ENCODE measurements around the gene RPS10.

Gene RPS10

DNA sequence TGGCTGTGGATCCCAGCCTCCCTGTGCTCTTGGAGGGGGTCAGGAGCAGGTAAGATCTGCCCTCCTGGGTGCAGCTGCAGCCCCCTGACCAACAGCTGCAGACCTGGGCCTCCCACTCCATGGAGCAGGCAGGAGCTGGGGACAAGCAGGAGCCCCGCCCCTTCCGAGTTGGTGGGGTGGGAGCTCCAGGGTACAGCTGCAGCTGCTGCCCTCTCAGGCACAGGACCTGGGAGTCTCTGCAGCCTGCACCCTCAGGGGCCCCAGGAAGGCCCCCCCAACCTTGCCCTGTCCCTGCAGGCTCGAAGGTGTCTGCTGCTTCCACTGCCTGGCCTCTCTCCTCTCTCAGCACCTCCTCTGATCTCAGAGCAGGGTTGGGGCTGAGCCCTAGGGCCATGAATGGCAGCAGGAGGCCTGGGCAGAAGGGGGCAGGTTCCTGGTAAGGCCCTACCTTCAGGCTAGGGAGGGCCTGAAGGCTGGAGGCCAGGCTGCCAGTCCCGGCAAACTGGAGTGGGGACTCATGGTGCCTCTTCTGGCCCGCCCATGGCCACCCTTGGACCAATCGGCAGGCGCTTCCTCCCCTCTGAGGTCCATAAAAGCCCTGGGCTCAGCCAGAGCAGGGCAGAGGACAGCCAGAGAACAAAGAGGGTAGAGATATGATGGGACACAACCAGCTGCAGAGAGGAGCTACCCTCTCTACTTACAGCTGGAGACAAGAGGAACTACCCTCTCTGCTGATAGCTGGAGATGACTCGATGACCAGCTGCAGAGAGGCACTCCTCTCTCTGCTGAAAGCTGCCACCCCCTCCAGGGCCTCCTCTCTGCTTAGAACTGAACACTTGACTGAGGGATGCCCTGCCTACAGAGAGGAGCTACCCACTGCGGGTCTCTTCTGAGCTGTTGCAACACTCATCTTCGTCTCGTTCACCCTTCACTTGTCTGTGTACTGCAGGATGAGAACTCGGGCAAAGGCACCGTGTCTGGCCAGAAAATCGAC lies 32.2 kb upstream of the RPS10 start:
- H3K9me3 ChIP-seq (ENCODE audit: low read depth, low read length), result no peaks in the 10 kb centered on the region
- DNase-seq (ENCODE audit: low read depth, low spot score), result no peak
- no peak overlapping the region for H3K4me3 ChIP-seq
- no peak overlapping the region for H3K27ac ChIP-seq
- H3K36me3 ChIP-seq (ENCODE audit: insufficient read depth, low read length), result no peaks in the 10 kb centered on the region
- TF ChIP-seq EZH2 (IDR thresholded peaks at IDR 0.05), result no peak
- no peak for TF ChIP-seq FOXP2 (optimal IDR thresholded peaks at IDR 0.05; ENCODE audit: control extremely low read depth, extremely low read length, insufficient read depth)
- no peak for TF ChIP-seq POLR2AphosphoS5 (IDR thresholded peaks at IDR 0.05; ENCODE audit: borderline replicate concordance, low read depth, low read length)
- H3K9ac ChIP-seq (ENCODE audit: insufficient read length), result no peak overlapping the region

DNA sequence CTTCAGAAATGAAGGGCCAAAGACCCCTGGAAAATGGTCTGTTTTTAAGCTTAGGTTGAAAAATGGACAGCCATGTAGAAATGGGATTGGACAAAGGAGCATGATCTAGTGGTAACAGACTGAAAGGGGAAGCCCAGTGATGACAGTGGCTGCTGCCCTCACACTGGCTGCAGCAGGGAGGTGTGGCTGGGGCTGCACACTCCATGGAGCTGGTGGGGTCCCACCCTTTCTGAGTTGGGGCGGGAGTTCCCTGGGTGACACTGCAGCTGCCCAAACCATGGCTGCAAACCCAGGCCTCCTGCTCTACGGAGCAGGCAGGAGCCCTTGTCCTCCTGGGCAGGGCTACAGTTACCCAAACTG lies 31.5 kb upstream of the RPS10 start:
- H3K9me3 ChIP-seq (ENCODE audit: low read depth, low read length), result no peaks in the 10 kb centered on the region
- DNase-seq (ENCODE audit: low read depth, low spot score), result no peak
- no peak overlapping the region for H3K27ac ChIP-seq
- no peak overlapping the region for H3K9ac ChIP-seq (ENCODE audit: insufficient read length)
- H3K36me3 ChIP-seq (ENCODE audit: insufficient read depth, low read length), result no peaks in the 10 kb centered on the region
- TF ChIP-seq POLR2AphosphoS5 (IDR thresholded peaks at IDR 0.05; ENCODE audit: borderline replicate concordance, low read depth, low read length), result no peak
- no peak for TF ChIP-seq FOXP2 (optimal IDR thresholded peaks at IDR 0.05; ENCODE audit: control extremely low read depth, extremely low read length, insufficient read depth)
- TF ChIP-seq EZH2 (IDR thresholded peaks at IDR 0.05), result no peak
- no peak overlapping the region for H3K4me3 ChIP-seq

DNA sequence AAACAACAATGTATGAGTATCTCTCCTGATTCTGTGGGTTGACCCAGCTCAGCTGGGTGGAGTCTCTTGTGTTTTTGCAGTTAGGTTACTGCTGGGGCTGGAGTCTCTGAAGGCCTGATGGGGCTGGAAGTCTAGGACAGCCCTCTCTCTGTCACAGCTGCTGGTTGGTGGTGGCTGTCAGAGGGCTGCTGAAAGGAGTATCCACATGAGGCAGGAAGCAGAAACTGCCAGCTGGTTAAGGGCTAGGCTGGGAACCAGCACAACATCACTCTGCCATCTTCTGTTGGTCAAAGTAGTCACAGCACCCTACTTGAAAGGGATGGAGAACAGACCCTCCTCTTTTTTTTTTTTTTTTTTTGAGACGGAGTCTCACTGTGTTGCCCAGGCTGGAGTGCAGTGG lies 30.0 kb upstream of the RPS10 start:
- TF ChIP-seq POLR2AphosphoS5 (IDR thresholded peaks at IDR 0.05; ENCODE audit: borderline replicate concordance, low read depth, low read length) (no peak), EZH2 (IDR thresholded peaks at IDR 0.05) (no peak), FOXP2 (optimal IDR thresholded peaks at IDR 0.05; ENCODE audit: control extremely low read depth, extremely low read length, insufficient read depth) (no peak)
- H3K4me3 ChIP-seq, result no peak overlapping the region
- H3K9ac ChIP-seq (ENCODE audit: insufficient read length), result no peak overlapping the region
- no peaks in the 10 kb centered on the region for H3K36me3 ChIP-seq (ENCODE audit: insufficient read depth, low read length)
- no peaks in the 10 kb centered on the region for H3K9me3 ChIP-seq (ENCODE audit: low read depth, low read length)
- H3K27ac ChIP-seq, result no peak overlapping the region
- no peak for DNase-seq (ENCODE audit: low read depth, low spot score)

DNA sequence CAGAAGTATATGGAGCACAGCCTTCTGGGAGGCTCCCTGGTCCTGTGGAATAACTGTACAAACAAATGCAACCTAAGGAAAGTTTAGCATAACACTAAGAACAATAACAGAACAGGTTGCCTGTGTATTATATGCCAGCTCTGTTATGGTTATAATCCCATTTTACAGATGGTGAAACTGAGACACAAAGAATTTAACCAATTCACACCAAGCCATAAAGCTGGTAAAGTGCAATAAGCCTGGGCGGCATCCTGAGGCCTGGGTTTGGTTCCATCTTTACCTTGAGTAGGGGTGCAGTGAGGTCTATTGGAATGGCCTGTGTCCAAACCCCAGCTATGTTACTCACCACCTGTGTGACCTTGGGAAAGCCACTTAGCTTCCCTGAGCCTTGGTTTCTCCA lies 25.3 kb upstream of the RPS10 start:
- Histone ChIP-seq H3K27ac (no peak overlapping the region), H3K9ac (ENCODE audit: insufficient read length) (no peak overlapping the region), H3K36me3 (ENCODE audit: insufficient read depth, low read length) (no peaks in the 10 kb centered on the region), H3K9me3 (ENCODE audit: low read depth, low read length) (no peaks in the 10 kb centered on the region), H3K4me3 (no peak overlapping the region)
- TF ChIP-seq EZH2 (IDR thresholded peaks at IDR 0.05), result no peak
- no peak for TF ChIP-seq POLR2AphosphoS5 (IDR thresholded peaks at IDR 0.05; ENCODE audit: borderline replicate concordance, low read depth, low read length)
- TF ChIP-seq FOXP2 (optimal IDR thresholded peaks at IDR 0.05; ENCODE audit: control extremely low read depth, extremely low read length, insufficient read depth), result no peak
- DNase-seq (ENCODE audit: low read depth, low spot score), result no peak

DNA sequence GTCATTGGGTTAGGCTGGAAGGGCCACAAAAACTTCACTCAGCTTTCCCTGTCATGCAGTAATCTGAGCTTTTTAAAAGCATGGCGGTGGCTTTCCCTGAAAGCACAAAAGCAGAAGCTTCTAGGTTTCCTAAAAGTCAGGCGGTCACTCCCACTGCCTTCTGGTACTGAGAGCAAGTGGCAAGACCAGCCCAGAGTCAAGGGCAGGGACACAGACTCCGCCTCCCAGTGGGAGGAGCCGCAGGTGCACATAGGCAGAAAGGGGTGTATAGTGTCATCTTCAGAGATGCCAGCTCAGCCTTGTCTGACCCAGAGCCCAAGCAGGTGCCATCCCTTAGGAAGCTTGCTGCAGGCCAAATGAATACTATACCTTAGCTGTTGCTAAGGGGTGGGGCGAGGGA lies 22.0 kb upstream of the RPS10 start:
- Histone ChIP-seq H3K27ac (no peak overlapping the region), H3K36me3 (ENCODE audit: insufficient read depth, low read length) (no peaks in the 10 kb centered on the region), H3K9me3 (ENCODE audit: low read depth, low read length) (no peaks in the 10 kb centered on the region), H3K4me3 (no peak overlapping the region), H3K9ac (ENCODE audit: insufficient read length) (no peak overlapping the region)
- DNase-seq (ENCODE audit: low read depth, low spot score), result no peak
- no peak for TF ChIP-seq FOXP2 (optimal IDR thresholded peaks at IDR 0.05; ENCODE audit: control extremely low read depth, extremely low read length, insufficient read depth)
- TF ChIP-seq POLR2AphosphoS5 (IDR thresholded peaks at IDR 0.05; ENCODE audit: borderline replicate concordance, low read depth, low read length), result no peak
- TF ChIP-seq EZH2 (IDR thresholded peaks at IDR 0.05), result no peak

DNA sequence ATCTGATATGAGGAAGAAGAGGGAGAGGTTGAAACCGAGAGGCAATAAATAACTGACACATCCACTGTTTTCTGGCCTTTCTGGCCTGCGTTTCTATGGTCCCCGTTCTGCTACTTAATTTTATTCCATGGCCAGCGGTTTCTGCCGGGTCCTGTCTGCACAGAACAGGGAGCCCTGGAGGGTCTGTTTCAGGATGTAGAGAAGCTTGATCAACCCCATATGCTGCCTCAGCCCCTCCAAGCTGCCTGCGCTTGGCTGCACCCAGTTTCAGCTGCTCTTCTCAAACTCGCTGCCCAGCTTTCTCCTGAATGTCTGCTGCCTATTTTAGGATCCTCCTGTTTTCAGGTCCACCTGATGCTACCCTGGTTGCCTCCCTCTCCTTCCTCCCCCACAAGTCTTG lies 21.5 kb upstream of the RPS10 start:
- Histone ChIP-seq H3K27ac (no peak overlapping the region), H3K9me3 (ENCODE audit: low read depth, low read length) (no peaks in the 10 kb centered on the region), H3K36me3 (ENCODE audit: insufficient read depth, low read length) (no peaks in the 10 kb centered on the region), H3K9ac (ENCODE audit: insufficient read length) (no peak overlapping the region), H3K4me3 (no peak overlapping the region)
- DNase-seq (ENCODE audit: low read depth, low spot score), result no peak
- no peak for TF ChIP-seq FOXP2 (optimal IDR thresholded peaks at IDR 0.05; ENCODE audit: control extremely low read depth, extremely low read length, insufficient read depth)
- no peak for TF ChIP-seq POLR2AphosphoS5 (IDR thresholded peaks at IDR 0.05; ENCODE audit: borderline replicate concordance, low read depth, low read length)
- TF ChIP-seq EZH2 (IDR thresholded peaks at IDR 0.05), result no peak

DNA sequence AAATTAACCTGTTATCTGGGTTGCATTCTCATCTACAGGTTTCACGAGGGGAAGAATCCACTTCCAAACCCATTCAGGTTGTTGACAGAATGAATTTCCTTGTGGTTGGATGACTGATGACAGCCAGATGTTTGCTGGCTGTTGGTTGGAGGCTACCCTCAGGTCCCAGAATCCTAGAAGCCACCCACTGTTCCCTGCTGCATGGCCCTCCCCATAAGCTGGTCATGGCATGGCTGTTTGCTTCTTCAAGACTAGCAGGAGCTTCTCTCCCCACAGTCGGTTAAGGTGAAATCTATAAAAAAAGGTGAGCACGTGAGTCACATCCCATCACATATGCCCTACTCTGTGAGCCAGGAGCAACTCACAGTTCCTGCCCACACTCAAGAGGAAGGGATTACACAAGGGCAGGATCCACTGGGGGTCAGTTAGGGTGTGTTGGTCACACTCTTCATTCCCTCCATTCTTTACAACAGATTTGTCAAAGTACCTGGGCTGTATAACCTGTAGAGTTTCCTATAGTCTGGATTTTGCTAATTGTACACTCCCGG lies 19.5 kb upstream of the RPS10 start:
- TF ChIP-seq EZH2 (IDR thresholded peaks at IDR 0.05) (no peak), FOXP2 (optimal IDR thresholded peaks at IDR 0.05; ENCODE audit: control extremely low read depth, extremely low read length, insufficient read depth) (no peak), POLR2AphosphoS5 (IDR thresholded peaks at IDR 0.05; ENCODE audit: borderline replicate concordance, low read depth, low read length) (no peak)
- Histone ChIP-seq H3K27ac (no peak overlapping the region), H3K9ac (ENCODE audit: insufficient read length) (no peak overlapping the region), H3K36me3 (ENCODE audit: insufficient read depth, low read length) (no peaks in the 10 kb centered on the region), H3K9me3 (ENCODE audit: low read depth, low read length) (no peaks in the 10 kb centered on the region), H3K4me3 (no peak overlapping the region)
- no peak for DNase-seq (ENCODE audit: low read depth, low spot score)

DNA sequence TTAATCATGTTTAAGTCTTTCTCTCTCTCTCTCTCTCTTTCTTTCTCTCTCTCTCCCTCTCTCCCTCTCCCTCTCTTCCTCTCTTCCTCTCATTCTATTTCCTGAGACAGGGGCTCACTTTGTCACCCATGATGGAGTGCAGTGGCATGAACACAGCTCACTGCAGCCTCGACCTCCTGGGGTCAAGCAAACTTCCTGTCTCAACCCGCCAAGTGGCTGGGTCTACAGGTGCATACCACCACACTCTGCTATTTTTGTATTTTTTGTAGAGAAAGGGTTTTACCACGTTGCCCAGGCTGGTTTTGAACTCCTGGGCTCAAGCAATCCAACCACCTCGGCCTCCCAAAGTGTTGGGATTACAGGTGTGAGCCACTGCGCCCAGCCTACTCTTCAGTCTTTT lies 15.7 kb upstream of the RPS10 start:
- Histone ChIP-seq H3K27ac (no peak overlapping the region), H3K4me3 (no peak overlapping the region), H3K9ac (ENCODE audit: insufficient read length) (no peak overlapping the region), H3K36me3 (ENCODE audit: insufficient read depth, low read length) (no peaks in the 10 kb centered on the region), H3K9me3 (ENCODE audit: low read depth, low read length) (no peaks in the 10 kb centered on the region)
- no peak for DNase-seq (ENCODE audit: low read depth, low spot score)
- TF ChIP-seq FOXP2 (optimal IDR thresholded peaks at IDR 0.05; ENCODE audit: control extremely low read depth, extremely low read length, insufficient read depth), result no peak
- no peak for TF ChIP-seq EZH2 (IDR thresholded peaks at IDR 0.05)
- no peak for TF ChIP-seq POLR2AphosphoS5 (IDR thresholded peaks at IDR 0.05; ENCODE audit: borderline replicate concordance, low read depth, low read length)
